ENCODE data around the gene CLDN7.

- TF ChIP-seq POLR2A (IDR thresholded peaks at IDR 0.05): no peak
- TF ChIP-seq CTCF (IDR thresholded peaks at IDR 0.05): no peak
These were observed 44.9 kb downstream of the CLDN7 start for GRCh38 chr17:7217113-7217987.

Measured in tibial nerve (tissue), 3 donors.